ENCODE data around the gene BCL3.

The BCL3 gene

GRCh38 chr19:44704982-44705381, 43.5 kb upstream of the BCL3 start:
- Histone ChIP-seq H3K36me3 (ENCODE audit: control insufficient read depth in 2 of 2, insufficient read depth in 1 of 2, low read length in 2 of 2) (no peaks in the 10 kb centered on the region), H3K4me1 (ENCODE audit: control insufficient read depth, insufficient read depth, low read length) (no peaks in the 10 kb centered on the region), H3K4me3 (ENCODE audit: low read depth, low read length) (no peak overlapping the region), H3K27ac (ENCODE audit: extremely low read depth, low read depth, low read length) (no peak overlapping the region), H3K9me3 (ENCODE audit: control insufficient read depth, insufficient read depth, low read depth, low read length) (no peaks in the 10 kb centered on the region)
- ChIA-PET POLR2A (no interaction called here), CTCF (interaction anchor here (0.9 to 2.5 kb wide), 3 partner anchors 16 to 19 kb away, joined by 3 to 12 read pairs (median 4); no protein-coding TSS in a partner anchor)
- TF ChIP-seq ZNF146 (tag by site-specific recombination; IDR thresholded peaks at IDR 0.05) (no peak), ZSCAN4 (tag by site-specific recombination; IDR thresholded peaks at IDR 0.05) (no peak), ZNF843 (tag by site-specific recombination; IDR thresholded peaks at IDR 0.05) (no peak), ZBTB49 (tag by site-specific recombination; IDR thresholded peaks at IDR 0.05; ENCODE audit: low read depth) (no peak), ZNF354C (tag by site-specific recombination; IDR thresholded peaks at IDR 0.05; ENCODE audit: borderline replicate concordance, low read depth) (no peak), ELK4 (IDR thresholded peaks at IDR 0.05; ENCODE audit: borderline replicate concordance, low read depth, low read length) (no peak), ZNF830 (tag by site-specific recombination; IDR thresholded peaks at IDR 0.05; ENCODE audit: low read depth) (no peak), ZNF558 (tag by site-specific recombination; IDR thresholded peaks at IDR 0.05) (no peak), GFI1B (tag by site-specific recombination; IDR thresholded peaks at IDR 0.05) (no peak), ZNF510 (tag by site-specific recombination; IDR thresholded peaks at IDR 0.05; ENCODE audit: insufficient replicate concordance) (no peak)

- no peaks in the 10 kb centered on the region for H3K36me3 ChIP-seq (ENCODE audit: control insufficient read depth in 2 of 2, insufficient read depth in 1 of 2, low read length in 2 of 2)
- no peak overlapping the region for H3K27ac ChIP-seq (ENCODE audit: extremely low read depth, low read depth, low read length)
- no peak for TF ChIP-seq ZNF548 (tag by site-specific recombination; IDR thresholded peaks at IDR 0.05)
- TF ChIP-seq ZNF157 (tag by site-specific recombination; IDR thresholded peaks at IDR 0.05), result peak; percentile 100
- H3K4me1 ChIP-seq (ENCODE audit: control insufficient read depth, insufficient read depth, low read length), result no peaks in the 10 kb centered on the region
- H3K9me3 ChIP-seq (ENCODE audit: control insufficient read depth, insufficient read depth, low read depth, low read length), result no peaks in the 10 kb centered on the region
- CTCF ChIA-PET, result interaction anchor here (0.9 to 2.5 kb wide), 2 partner anchors 16 to 19 kb away, joined by 4 to 12 read pairs; no protein-coding TSS in a partner anchor
- POLR2A ChIA-PET, result no interaction called here
- no peak overlapping the region for H3K4me3 ChIP-seq (ENCODE audit: low read depth, low read length)
These were observed 43.0 kb upstream of the BCL3 start for GRCh38 chr19:44705502-44706010.

DNA sequence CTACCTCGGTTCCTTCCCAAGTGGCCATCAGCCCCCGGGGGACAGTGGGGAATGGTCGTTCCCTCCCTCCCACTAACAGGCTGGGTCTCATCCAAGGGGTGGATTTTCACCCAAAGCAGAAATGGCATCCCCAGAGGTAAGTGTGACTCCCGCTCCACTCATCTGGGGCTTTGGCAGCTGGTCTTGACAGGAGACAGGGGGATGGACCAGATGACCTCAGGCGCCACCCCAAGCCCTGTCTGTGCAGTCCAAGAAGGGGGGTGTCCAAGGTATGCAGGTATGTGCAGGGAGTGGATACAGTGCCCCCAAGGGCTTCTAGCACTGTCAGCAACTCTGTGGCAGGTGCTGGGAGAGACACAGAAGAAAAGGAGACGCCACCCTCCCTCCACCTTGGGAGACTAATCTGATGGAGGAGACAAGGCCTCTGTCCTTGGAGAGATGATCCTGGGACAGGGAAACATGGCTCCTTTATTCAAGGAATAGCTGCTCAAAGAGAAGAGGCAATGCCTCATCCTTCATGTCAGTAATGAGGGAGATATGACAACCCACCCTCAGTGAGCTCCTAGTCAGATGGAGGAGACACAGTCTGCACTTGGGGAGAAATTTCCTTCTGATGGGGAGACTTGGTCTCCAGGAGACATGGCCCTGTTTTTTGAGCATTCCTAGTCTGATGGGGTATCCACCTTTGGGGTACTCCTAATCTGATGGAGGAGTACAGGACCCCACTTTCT, 41.8 kb upstream of the BCL3 start:
- H3K9me3 ChIP-seq (ENCODE audit: control insufficient read depth, insufficient read depth, low read depth, low read length), result no peaks in the 10 kb centered on the region
- H3K36me3 ChIP-seq (ENCODE audit: control insufficient read depth in 2 of 2, insufficient read depth in 1 of 2, low read length in 2 of 2), result no peaks in the 10 kb centered on the region
- CTCF ChIA-PET, result interaction anchor here (0.6 to 2.5 kb wide), 4 partner anchors 12 to 64 kb away, joined by 3 to 12 read pairs (median 6); no protein-coding TSS in a partner anchor
- POLR2A ChIA-PET, result no interaction called here
- no peak overlapping the region for H3K27ac ChIP-seq (ENCODE audit: extremely low read depth, low read depth, low read length)
- no peak overlapping the region for H3K4me3 ChIP-seq (ENCODE audit: low read depth, low read length)
- H3K4me1 ChIP-seq (ENCODE audit: control insufficient read depth, insufficient read depth, low read length), result no peaks in the 10 kb centered on the region
- TF ChIP-seq ZNF416 (tag by site-specific recombination; IDR thresholded peaks at IDR 0.05), result no peak
- TF ChIP-seq ZNF146 (tag by site-specific recombination; IDR thresholded peaks at IDR 0.05), result no peak
- TF ChIP-seq ZNF791 (tag by site-specific recombination; IDR thresholded peaks at IDR 0.05), result no peak
- TF ChIP-seq ZNF621 (tag by site-specific recombination; IDR thresholded peaks at IDR 0.05), result no peak
- no peak for TF ChIP-seq ZNF747 (tag by site-specific recombination; IDR thresholded peaks at IDR 0.05)
- TF ChIP-seq ZNF830 (tag by site-specific recombination; IDR thresholded peaks at IDR 0.05; ENCODE audit: low read depth), result no peak
- no peak for TF ChIP-seq ZNF521 (tag by site-specific recombination; IDR thresholded peaks at IDR 0.05)
- no peak for TF ChIP-seq KLF8 (tag by site-specific recombination; IDR thresholded peaks at IDR 0.05)
